ENCODE results near the gene NPHP3. TPM values are rescaled to one million over a fixed set of nuclear protein-coding genes. Genes with fewer than 3 reads are reported as not detected.

NPHP3 gene
- polyA plus RNA-seq, 1 of the 3 experiments (the other 2 are of a cell fraction): 19.0 TPM

DNA sequence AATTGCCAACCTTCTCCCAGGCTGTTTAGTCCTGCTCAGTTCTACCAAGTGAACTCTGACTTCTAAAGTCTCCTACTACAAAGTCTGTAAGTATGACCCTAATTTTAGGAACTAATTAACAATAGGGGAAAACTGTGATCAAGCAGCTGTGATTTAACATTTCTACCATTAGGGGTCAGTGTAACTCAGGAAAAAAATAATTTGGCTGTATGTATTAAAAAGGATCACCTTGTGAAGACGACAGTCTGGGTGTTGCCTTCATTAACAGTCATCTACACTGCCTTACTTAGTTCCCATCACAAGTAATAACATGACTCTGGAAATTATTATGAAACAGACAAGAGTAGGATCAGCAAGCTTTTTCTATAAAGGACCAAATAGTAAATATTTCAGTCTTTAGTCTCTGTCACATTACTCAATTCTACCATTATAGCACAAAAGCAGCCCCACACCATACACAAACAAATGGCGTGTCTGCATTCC is 4.2 kb upstream of the NPHP3 start:
- H2AFZ ChIP-seq (ENCODE audit: low read depth): no peak overlapping the region
- TF ChIP-seq, protein P1, sequence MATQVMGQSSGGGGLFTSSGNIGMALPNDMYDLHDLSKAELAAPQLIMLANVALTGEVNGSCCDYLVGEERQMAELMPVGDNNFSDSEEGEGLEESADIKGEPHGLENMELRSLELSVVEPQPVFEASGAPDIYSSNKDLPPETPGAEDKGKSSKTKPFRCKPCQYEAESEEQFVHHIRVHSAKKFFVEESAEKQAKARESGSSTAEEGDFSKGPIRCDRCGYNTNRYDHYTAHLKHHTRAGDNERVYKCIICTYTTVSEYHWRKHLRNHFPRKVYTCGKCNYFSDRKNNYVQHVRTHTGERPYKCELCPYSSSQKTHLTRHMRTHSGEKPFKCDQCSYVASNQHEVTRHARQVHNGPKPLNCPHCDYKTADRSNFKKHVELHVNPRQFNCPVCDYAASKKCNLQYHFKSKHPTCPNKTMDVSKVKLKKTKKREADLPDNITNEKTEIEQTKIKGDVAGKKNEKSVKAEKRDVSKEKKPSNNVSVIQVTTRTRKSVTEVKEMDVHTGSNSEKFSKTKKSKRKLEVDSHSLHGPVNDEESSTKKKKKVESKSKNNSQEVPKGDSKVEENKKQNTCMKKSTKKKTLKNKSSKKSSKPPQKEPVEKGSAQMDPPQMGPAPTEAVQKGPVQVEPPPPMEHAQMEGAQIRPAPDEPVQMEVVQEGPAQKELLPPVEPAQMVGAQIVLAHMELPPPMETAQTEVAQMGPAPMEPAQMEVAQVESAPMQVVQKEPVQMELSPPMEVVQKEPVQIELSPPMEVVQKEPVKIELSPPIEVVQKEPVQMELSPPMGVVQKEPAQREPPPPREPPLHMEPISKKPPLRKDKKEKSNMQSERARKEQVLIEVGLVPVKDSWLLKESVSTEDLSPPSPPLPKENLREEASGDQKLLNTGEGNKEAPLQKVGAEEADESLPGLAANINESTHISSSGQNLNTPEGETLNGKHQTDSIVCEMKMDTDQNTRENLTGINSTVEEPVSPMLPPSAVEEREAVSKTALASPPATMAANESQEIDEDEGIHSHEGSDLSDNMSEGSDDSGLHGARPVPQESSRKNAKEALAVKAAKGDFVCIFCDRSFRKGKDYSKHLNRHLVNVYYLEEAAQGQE (IDR thresholded peaks at IDR 0.05; ENCODE audit: low read depth, low read length): no peak
- TF ChIP-seq, protein P2, sequence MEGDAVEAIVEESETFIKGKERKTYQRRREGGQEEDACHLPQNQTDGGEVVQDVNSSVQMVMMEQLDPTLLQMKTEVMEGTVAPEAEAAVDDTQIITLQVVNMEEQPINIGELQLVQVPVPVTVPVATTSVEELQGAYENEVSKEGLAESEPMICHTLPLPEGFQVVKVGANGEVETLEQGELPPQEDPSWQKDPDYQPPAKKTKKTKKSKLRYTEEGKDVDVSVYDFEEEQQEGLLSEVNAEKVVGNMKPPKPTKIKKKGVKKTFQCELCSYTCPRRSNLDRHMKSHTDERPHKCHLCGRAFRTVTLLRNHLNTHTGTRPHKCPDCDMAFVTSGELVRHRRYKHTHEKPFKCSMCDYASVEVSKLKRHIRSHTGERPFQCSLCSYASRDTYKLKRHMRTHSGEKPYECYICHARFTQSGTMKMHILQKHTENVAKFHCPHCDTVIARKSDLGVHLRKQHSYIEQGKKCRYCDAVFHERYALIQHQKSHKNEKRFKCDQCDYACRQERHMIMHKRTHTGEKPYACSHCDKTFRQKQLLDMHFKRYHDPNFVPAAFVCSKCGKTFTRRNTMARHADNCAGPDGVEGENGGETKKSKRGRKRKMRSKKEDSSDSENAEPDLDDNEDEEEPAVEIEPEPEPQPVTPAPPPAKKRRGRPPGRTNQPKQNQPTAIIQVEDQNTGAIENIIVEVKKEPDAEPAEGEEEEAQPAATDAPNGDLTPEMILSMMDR (IDR thresholded peaks at IDR 0.05): peak; percentile 91
- TF ChIP-seq RAD21 (IDR thresholded peaks at IDR 0.05; ENCODE audit: low read length) (peak; percentile 79), SMC3 (IDR thresholded peaks at IDR 0.05; ENCODE audit: low read depth, low read length) (peak; percentile 28; the same call in 1 of the 2 replicates), GATA2 (CRISPR knock-in tag; IDR thresholded peaks at IDR 0.05) (no peak), NRF1 (IDR thresholded peaks at IDR 0.05; ENCODE audit: low read depth, low read length) (no peak)
- TF ChIP-seq, protein P3, sequence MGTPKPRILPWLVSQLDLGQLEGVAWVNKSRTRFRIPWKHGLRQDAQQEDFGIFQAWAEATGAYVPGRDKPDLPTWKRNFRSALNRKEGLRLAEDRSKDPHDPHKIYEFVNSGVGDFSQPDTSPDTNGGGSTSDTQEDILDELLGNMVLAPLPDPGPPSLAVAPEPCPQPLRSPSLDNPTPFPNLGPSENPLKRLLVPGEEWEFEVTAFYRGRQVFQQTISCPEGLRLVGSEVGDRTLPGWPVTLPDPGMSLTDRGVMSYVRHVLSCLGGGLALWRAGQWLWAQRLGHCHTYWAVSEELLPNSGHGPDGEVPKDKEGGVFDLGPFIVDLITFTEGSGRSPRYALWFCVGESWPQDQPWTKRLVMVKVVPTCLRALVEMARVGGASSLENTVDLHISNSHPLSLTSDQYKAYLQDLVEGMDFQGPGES (IDR thresholded peaks at IDR 0.05; ENCODE audit: low read depth, low read length): no peak
- TF ChIP-seq, protein P4, sequence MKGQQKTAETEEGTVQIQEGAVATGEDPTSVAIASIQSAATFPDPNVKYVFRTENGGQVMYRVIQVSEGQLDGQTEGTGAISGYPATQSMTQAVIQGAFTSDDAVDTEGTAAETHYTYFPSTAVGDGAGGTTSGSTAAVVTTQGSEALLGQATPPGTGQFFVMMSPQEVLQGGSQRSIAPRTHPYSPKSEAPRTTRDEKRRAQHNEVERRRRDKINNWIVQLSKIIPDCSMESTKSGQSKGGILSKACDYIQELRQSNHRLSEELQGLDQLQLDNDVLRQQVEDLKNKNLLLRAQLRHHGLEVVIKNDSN (IDR thresholded peaks at IDR 0.05; ENCODE audit: borderline replicate concordance, low read depth): no peak
- H3K9ac ChIP-seq: no peak overlapping the region
- no peaks in the 10 kb centered on the region for H3K36me3 ChIP-seq (replicated peaks in 1 of 2; ENCODE audit: control insufficient read depth in 1 of 2, insufficient read depth in 2 of 2, low read length in 1 of 2)
- no peaks in the 10 kb centered on the region for H3K27me3 ChIP-seq (ENCODE audit: insufficient read depth)
- CTCF ChIA-PET: interaction anchor here (0.6 to 5.8 kb wide), 60 partner anchors 9 to 1497 kb away, joined by 3 to 84 read pairs (median 4); partner anchors contain the start of gene BFSP2
- H3K4me3 ChIP-seq (ENCODE audit: low read depth in 2 of 2, low read length in 1 of 2): no peak overlapping the region
- peak; percentile 19 for DNase-seq
- H3K79me2 ChIP-seq (ENCODE audit: insufficient read depth): peaks cover 6% of the 10 kb centered on the region
- H3K27ac ChIP-seq (ENCODE audit: low read depth in 2 of 2, low read length in 1 of 2): no peak overlapping the region
- H3K9me3 ChIP-seq: no peaks in the 10 kb centered on the region
- H3K4me2 ChIP-seq: no peak overlapping the region
- H4K20me1 ChIP-seq (ENCODE audit: insufficient read depth): no peaks in the 10 kb centered on the region; the same call in 1 of the 2 replicates
- WGBS (ENCODE audit: low lambda C conversion rate): 4% methylated on average over 2 of the region's 2 CpGs
- H3K9me2 ChIP-seq: no peaks in the 10 kb centered on the region
- H3F3A ChIP-seq (replicated peaks; ENCODE audit: insufficient read depth): peaks cover 7% of the 10 kb centered on the region
- POLR2A ChIA-PET: no interaction called here
- H3K4me1 ChIP-seq (ENCODE audit: control insufficient read depth in 1 of 2, insufficient read depth in 2 of 2, low read depth in 1 of 2, low read length in 1 of 2): peaks cover 0 to 4% of the 10 kb centered on the region in 2 experiments; a peak in 3 of 4 replicates
